HG03342 (cell line): Measurements from ENCODE around the gene PHKB.

ENCODE experiments used
- ATAC-seq: cut with Tn5 transposase; IDR thresholded peaks from one replicate; pipeline ENCODE4 v1.9.1; 2021; ENCODE audit warnings: mild to moderate bottlenecking, moderate library complexity; ENCODE audit not compliant: unreplicated experiment

Gene PHKB

GRCh38 chr16:47612711-47613110 lies 151.6 kb downstream of the PHKB start:
- no peak for ATAC-seq

- no peak for ATAC-seq
Measured at GRCh38 chr16:47613251-47613650, 152.1 kb downstream of the PHKB start.

- no peak for ATAC-seq
Measured at GRCh38 chr16:47617732-47618131, 156.6 kb downstream of the PHKB start.

GRCh38 chr16:47622451-47623176 lies 161.5 kb downstream of the PHKB start:
- ATAC-seq = no peak

- ATAC-seq = no peak
Measured at GRCh38 chr16:47624563-47624962, 163.4 kb downstream of the PHKB start.

GRCh38 chr16:47625115-47625567 lies 164.0 kb downstream of the PHKB start:
- ATAC-seq = no peak

GRCh38 chr16:47626246-47626645 lies 165.1 kb downstream of the PHKB start:
- no peak for ATAC-seq

GRCh38 chr16:47627085-47627639 lies 166.0 kb downstream of the PHKB start:
- no peak for ATAC-seq

- no peak for ATAC-seq
Measured at GRCh38 chr16:47627721-47628120, 166.6 kb downstream of the PHKB start.

- ATAC-seq = no peak
Measured at GRCh38 chr16:47631131-47631530, 170.0 kb downstream of the PHKB start.

- no peak for ATAC-seq
Measured at GRCh38 chr16:47634126-47634525, 173.0 kb downstream of the PHKB start.

- no peak for ATAC-seq
Measured at GRCh38 chr16:47634727-47635126, 173.6 kb downstream of the PHKB start.

- ATAC-seq = no peak
Measured at GRCh38 chr16:47636501-47637099, 175.5 kb downstream of the PHKB start.

- ATAC-seq = no peak
Measured at GRCh38 chr16:47638175-47638574, 177.0 kb downstream of the PHKB start.

GRCh38 chr16:47640661-47641060 lies 179.5 kb downstream of the PHKB start:
- no peak for ATAC-seq

GRCh38 chr16:47643323-47644000 lies 182.3 kb downstream of the PHKB start:
- ATAC-seq = no peak

- no peak for ATAC-seq
Measured at GRCh38 chr16:47644166-47644565, 183.0 kb downstream of the PHKB start.

GRCh38 chr16:47644661-47645060 lies 183.5 kb downstream of the PHKB start:
- ATAC-seq = no peak

GRCh38 chr16:47646914-47647313 lies 185.8 kb downstream of the PHKB start:
- no peak for ATAC-seq

GRCh38 chr16:47657032-47657431 lies 195.9 kb downstream of the PHKB start:
- ATAC-seq = no peak

- no peak for ATAC-seq
Measured at GRCh38 chr16:47657977-47658376, 196.8 kb downstream of the PHKB start.

GRCh38 chr16:47660540-47660939 lies 199.4 kb downstream of the PHKB start:
- ATAC-seq = no peak
